Middle frontal gyrus (tissue), 1 donor: Measurements from ENCODE around the gene SMNDC1.
"Not testable (repeated sequence)": the region's sequence is repeated elsewhere in the genome, so short reads cannot be mapped to it uniquely, and the experiment has no call there.

Source experiments
- DNase-seq: peaks from one replicate; pipeline ENCODE4 v3.0.0-alpha.2; 2015; ENCODE audit warnings: low spot score; ENCODE audit errors: extremely low spot score

Gene SMNDC1

DNA sequence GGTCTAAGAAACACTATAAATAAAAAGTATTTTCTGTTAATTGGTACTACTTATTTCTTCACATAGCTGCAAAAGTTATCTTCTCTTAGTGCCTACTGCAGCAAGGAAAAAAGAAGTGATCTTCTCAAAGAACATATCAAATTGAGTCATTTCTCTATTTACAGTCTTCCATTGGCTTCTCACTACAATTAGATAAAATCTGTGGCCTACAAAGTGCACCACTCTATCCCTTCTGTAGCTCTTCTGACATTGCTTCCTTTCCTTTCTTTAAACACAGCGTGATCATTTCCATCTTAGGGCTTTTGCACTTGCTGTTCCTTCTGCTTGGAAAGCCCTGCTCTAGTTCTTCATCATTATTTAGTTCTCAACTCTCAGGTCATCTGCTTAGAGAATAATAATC, 52.6 kb downstream of the SMNDC1 start:
- DNase-seq: no peak

GRCh38 chr10:110251392-110251791, 53.3 kb downstream of the SMNDC1 start:
- DNase-seq: not testable (repeated sequence)

- DNase-seq: not testable (repeated sequence)
Observed at GRCh38 chr10:110249489-110249888, 55.2 kb downstream of the SMNDC1 start.

- not testable (repeated sequence) for DNase-seq
Observed at GRCh38 chr10:110247833-110248232, 56.9 kb downstream of the SMNDC1 start.

- DNase-seq: no peak
Observed at GRCh38 chr10:110244550-110244949, 60.2 kb downstream of the SMNDC1 start.

DNA sequence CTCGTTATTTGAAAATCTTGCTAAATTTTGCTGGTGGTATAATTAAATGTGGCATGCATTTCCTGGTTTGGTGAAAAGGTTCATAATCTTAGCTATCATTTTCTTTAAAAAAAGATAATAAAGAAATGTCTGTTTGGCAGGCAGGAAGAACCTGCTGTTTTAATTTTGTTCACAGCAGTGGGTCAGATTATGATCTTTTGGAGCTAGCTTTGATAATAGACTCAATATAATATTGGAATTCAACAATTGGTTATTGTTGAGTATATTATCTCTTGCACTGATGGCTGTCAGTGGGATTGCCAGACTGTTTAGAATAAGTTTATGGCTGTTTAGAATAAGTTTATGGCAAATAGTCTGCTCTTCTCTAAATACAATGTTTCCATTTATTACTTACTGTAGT, 62.2 kb downstream of the SMNDC1 start:
- no peak for DNase-seq

GRCh38 chr10:110241841-110242240, 62.9 kb downstream of the SMNDC1 start:
- DNase-seq: no peak

DNA sequence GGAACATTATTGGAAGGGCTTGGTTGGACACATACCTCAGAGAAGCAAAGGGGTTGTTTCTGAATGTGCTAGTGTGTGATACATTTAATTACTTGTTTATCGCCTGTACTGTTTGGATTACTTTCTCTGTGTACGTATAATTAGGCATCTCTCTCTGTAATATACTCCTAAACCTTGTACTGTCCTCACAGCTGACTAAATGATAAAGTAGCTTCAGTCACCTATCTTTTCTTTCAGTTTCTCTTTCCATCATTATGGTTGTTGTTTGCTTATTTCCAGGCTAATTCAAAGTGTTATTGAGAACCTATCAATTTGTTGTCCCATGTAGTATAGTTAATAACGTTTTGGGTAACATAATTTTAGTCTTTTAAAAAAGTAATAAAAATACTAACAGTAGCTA, 63.3 kb downstream of the SMNDC1 start:
- no peak for DNase-seq
